ENCODE data around the gene SIL1. TPM values are rescaled to one million over a fixed set of nuclear protein-coding genes. Genes with fewer than 3 reads are reported as not detected.

Gene SIL1
- total and polyA plus RNA-seq, 2 of the 4 experiments (the other 2 are of a cell fraction) = 56.1 to 66.0 TPM

DNA sequence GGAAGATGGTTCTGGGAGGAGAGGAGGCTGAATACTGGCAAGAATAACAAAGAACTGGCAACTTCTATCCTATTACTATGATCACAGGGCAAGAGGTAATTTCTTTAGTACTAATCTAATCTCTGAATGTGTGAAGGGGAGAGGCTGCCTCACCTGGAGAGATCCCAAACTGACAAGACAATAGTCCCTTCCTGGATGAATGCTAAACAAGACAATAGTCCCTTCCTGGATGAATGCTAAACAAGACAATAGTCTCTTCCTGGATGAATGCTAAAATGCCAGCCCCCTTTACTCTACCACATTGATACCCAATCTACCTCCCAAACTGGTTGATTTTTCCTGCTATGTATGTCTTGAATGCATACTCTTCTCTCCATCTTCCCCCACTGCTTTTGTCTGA lies 145.2 kb downstream of the SIL1 start:
- no peak overlapping the region for H2BK20ac ChIP-seq (ENCODE audit: low read depth, low read length)
- H4K91ac ChIP-seq (ENCODE audit: insufficient read depth, low read depth, low read length) = no peak overlapping the region
- H3K4me1 ChIP-seq (ENCODE audit: control insufficient read depth, insufficient read depth, low read length) = no peaks in the 10 kb centered on the region
- no peak overlapping the region for H4K8ac ChIP-seq (ENCODE audit: low read depth in 2 of 2, low read length in 2 of 2)
- no peak overlapping the region for H4K5ac ChIP-seq (ENCODE audit: low read depth, low read length)
- H3K27ac ChIP-seq (ENCODE audit: insufficient read depth, low read length) = no peak overlapping the region
- DNase-seq (no peak), ATAC-seq (ENCODE audit: low read depth) (no peak)
- dilution Hi-C loops (cut with HindIII; ENCODE audit: low sequenced_read_pairs, unreplicated experiment) = no loop called here
- CTCF ChIA-PET = no interaction called here
- no peak overlapping the region for H3K14ac ChIP-seq (replicated peaks; ENCODE audit: low read depth, low read length)
- H3K9me3 ChIP-seq (ENCODE audit: control insufficient read depth, insufficient read depth, low read length) = no peaks in the 10 kb centered on the region
- no peaks in the 10 kb centered on the region; the same call in 1 of the 2 replicates for H3K27me3 ChIP-seq (ENCODE audit: control insufficient read depth, insufficient read depth, low read length)
- no peaks in the 10 kb centered on the region for H3K36me3 ChIP-seq (ENCODE audit: control insufficient read depth, insufficient read depth, low read length)
- H3K4me3 ChIP-seq (ENCODE audit: insufficient read depth, low read depth, low read length) = no peak overlapping the region
- no peak overlapping the region for H3K4me2 ChIP-seq (ENCODE audit: low read depth, low read length)
- no peak for TF ChIP-seq RAD21 (IDR thresholded peaks at IDR 0.05; ENCODE audit: low read length)
- no peak for TF ChIP-seq BHLHE40 (IDR thresholded peaks at IDR 0.05; ENCODE audit: low read depth, low read length)
- TF ChIP-seq, protein P1, sequence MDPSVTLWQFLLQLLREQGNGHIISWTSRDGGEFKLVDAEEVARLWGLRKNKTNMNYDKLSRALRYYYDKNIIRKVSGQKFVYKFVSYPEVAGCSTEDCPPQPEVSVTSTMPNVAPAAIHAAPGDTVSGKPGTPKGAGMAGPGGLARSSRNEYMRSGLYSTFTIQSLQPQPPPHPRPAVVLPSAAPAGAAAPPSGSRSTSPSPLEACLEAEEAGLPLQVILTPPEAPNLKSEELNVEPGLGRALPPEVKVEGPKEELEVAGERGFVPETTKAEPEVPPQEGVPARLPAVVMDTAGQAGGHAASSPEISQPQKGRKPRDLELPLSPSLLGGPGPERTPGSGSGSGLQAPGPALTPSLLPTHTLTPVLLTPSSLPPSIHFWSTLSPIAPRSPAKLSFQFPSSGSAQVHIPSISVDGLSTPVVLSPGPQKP (IDR thresholded peaks at IDR 0.05; ENCODE audit: borderline replicate concordance, low read depth, low read length) = no peak
- no peak for TF ChIP-seq FOS (IDR thresholded peaks at IDR 0.05; ENCODE audit: low read depth, low read length)
- no peak for TF ChIP-seq CHD1 (IDR thresholded peaks at IDR 0.05; ENCODE audit: low read depth, low read length)
- no peak for TF ChIP-seq POLR2A (IDR thresholded peaks at IDR 0.05; ENCODE audit: low read depth, low read length)
- no peak for TF ChIP-seq USF2 (IDR thresholded peaks at IDR 0.05; ENCODE audit: low read depth, low read length)
- TF ChIP-seq RCOR1 (IDR thresholded peaks at IDR 0.05; ENCODE audit: insufficient replicate concordance, low read length) = no peak
- TF ChIP-seq CTCF (conservative IDR thresholded peaks at IDR 0.05; ENCODE audit: low read depth, low read length) = no peak
- TF ChIP-seq MAFK (IDR thresholded peaks at IDR 0.05; ENCODE audit: low read depth, low read length) = no peak
- no peak for TF ChIP-seq CEBPB (IDR thresholded peaks at IDR 0.05; ENCODE audit: low read depth, low read length)
- TF ChIP-seq SMC3 (IDR thresholded peaks at IDR 0.05; ENCODE audit: low read depth, low read length) = no peak
- no peak for TF ChIP-seq MXI1 (IDR thresholded peaks at IDR 0.05; ENCODE audit: borderline replicate concordance, low read depth, low read length)
- no peak for TF ChIP-seq MAZ (IDR thresholded peaks at IDR 0.05; ENCODE audit: borderline replicate concordance, low read depth, low read length)
- TF ChIP-seq RFX5 (IDR thresholded peaks at IDR 0.05; ENCODE audit: low read depth, low read length) = no peak
- no peak for TF ChIP-seq NFE2L2 (IDR thresholded peaks at IDR 0.05; ENCODE audit: low read depth, low read length)
- H3K9me1 ChIP-seq (ENCODE audit: insufficient read depth, low read length) = no peaks in the 10 kb centered on the region
- no peak overlapping the region for H2AK5ac ChIP-seq (ENCODE audit: low read depth, low read length)
- no peak overlapping the region for H3K18ac ChIP-seq (ENCODE audit: low read depth, low read length)
- H3K56ac ChIP-seq (ENCODE audit: extremely low read depth, insufficient read depth, low read length) = no peak overlapping the region
- POLR2A ChIA-PET (ENCODE audit: unreplicated experiment) = no interaction called here
- H3K23ac ChIP-seq (ENCODE audit: low read depth, low read length) = no peak overlapping the region
- in situ Hi-C loops (cut with MboI; ENCODE audit: low sequenced_read_pairs) = no loop called here
- no TSS peak for BruUV-seq (replicated peaks)
- H3K79me1 ChIP-seq (ENCODE audit: low read depth in 1 of 2, low read length in 2 of 2) = 0 out of 4 replicates have a peak, but pooled peaks cover 0 to 7% of the 10 kb centered on the region in 2 experiments
- H2BK15ac ChIP-seq (ENCODE audit: low read depth, low read length) = no peak overlapping the region
- H4K20me1 ChIP-seq (ENCODE audit: insufficient read depth, low read length) = peaks cover 14% of the 10 kb centered on the region; the same call in 1 of the 2 replicates
- H2BK120ac ChIP-seq (ENCODE audit: low read depth, low read length) = no peak overlapping the region
- no peak overlapping the region for H2AK9ac ChIP-seq (replicated peaks; ENCODE audit: low read depth, low read length, poor library complexity)
- intact Hi-C loops (cut with micrococcal nuclease) = no loop called here
- no peak overlapping the region for H2AFZ ChIP-seq (replicated peaks; ENCODE audit: low read length, poor library complexity)
- H3K4ac ChIP-seq (ENCODE audit: low read depth, low read length) = no peak overlapping the region
- H3K9ac ChIP-seq (ENCODE audit: low read depth, low read length) = no peak overlapping the region
- no peak overlapping the region for H2BK5ac ChIP-seq (ENCODE audit: low read depth, low read length, poor library complexity, severe bottlenecking)
